ENCODE measurements around the gene MASTL.

Gene MASTL

DNA sequence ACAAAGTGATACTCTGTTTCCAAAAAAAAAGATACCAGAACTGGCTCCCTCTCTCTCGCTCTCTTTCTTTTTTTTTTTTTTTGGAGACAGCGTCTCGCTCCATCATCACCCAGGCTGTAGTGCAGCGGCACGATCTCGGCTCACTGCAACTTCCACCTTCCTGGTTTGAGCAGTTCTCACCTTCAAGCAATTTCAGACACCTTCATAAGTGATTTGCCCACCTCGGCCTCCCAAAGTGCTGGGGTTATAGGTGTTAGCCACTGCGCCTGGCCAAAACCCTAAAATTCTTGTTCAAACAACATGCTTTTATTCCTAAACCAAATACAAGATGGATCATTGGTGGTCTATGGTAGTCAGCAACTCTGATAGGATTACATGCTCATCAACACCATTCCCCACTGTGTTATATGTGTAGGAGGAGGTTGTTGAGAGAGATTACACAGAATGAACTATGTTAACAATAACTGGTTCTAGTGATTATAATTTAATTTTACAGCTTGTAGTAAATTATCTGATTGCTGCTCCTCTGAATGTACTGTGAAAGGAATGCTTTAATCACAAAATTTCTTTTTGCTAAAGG, 69.9 kb downstream of the MASTL start:
- FAIRE-seq (no peak), DNase-seq (ENCODE audit: low spot score) (no peak)

DNA sequence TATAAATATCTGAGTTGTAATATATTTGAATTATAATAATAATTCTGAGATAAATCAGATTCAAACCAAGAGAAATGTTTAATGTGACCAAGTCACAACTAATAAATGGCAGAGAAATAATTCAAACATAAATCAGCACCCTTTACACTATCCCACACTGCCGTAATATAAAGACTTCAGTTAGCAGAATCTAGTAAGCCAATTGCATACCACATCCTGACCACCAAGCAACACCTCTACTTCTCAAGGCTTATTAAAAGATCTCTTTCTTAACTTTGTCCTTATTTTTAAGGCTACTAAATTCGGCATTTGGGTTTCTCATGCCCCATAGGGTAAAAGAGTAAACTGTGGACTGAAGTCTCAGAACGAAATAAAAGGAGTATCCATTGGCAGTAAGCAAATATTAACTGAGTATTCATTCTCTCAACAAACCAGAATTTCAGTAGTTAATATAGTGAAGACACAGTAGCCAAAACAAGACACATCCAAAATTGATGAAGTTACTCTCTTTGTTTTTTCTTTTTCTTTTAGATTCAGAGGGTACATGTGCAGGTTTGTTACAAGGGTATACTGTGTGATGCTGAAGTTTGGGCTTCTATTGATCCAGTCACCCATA, 70.6 kb downstream of the MASTL start:
- DNase-seq (ENCODE audit: low spot score) = no peak
- FAIRE-seq = no peak

GRCh38 chr10:27230022-27230421, 74.9 kb downstream of the MASTL start:
- DNase-seq (ENCODE audit: low spot score) = peak; percentile 0
- no peak for FAIRE-seq

DNA sequence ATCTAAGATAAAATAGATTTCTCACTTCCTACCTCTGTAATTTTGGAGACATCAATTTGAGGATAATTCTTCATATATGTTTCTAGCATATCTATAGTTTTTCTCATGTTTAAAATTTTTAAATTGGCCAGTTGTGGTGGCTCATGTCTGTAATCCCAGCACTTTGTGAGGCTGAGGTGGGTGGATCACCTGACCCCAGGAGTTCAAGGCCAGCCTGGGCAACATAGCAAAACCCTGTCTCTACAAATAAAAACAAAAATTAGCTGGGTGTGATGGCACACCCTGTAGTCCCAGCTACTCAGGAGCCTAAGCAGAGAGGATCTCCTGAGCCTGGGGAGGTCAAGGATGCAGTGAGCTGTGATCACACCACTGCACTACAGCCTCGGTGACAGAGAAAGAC, 80.6 kb downstream of the MASTL start:
- DNase-seq (ENCODE audit: low spot score) (no peak), FAIRE-seq (no peak)
